AG04449 (cell line): ENCODE measurements around the gene RASGRP3.

Source experiments
- CTCF ChIA-PET: fragments of 350-600 bp; formaldehyde crosslinking; extraction: SDS; loops from one replicate; lab custom pipeline; 2021; ENCODE audit warnings: antibody characterized with exemption; lab: Yijun Ruan, JAX
- POLR2A ChIA-PET: fragments of 400-600, 350-600 bp; formaldehyde crosslinking; extraction: SDS; loops from one replicate; lab custom pipeline; 2020; ENCODE audit warnings: antibody characterized with exemption, inconsistent platforms; lab: Yijun Ruan, JAX
- DNase-seq: peaks from one replicate; pipeline ENCODE4 v3.0.0-alpha.2; 2010; ENCODE audit warnings: low read depth, low spot score
- H3K4me3 ChIP-seq: 2 replicates; pipeline ENCODE4 v1.5.1; 2011; ENCODE audit warnings: low read depth, mild to moderate bottlenecking, control low read depth, low read length
- CTCF ChIP-seq: IDR thresholded peaks from one replicate; pipeline ENCODE4 v1.5.1; 2011; ENCODE audit warnings: mild to moderate bottlenecking, moderate library complexity, low read length, control low read depth, inconsistent platforms; ENCODE audit not compliant: insufficient read depth; ENCODE audit errors: missing control alignments

The RASGRP3 gene

GRCh38 chr2:33477473-33478468, 1.3 kb downstream of the RASGRP3 start:
- no peak for TF ChIP-seq CTCF
- CTCF ChIA-PET = interaction anchor here (0.9 to 2.9 kb wide), 5 partner anchors 9 to 105 kb away, joined by 3 to 32 read pairs (median 26); no protein-coding TSS in a partner anchor
- no peak overlapping the region for H3K4me3 ChIP-seq
- no peak for DNase-seq
- POLR2A ChIA-PET = no interaction called here

GRCh38 chr2:33478968-33479731, 2.7 kb downstream of the RASGRP3 start:
- POLR2A ChIA-PET = no interaction called here
- CTCF ChIA-PET = interaction anchor here (0.8 to 1.5 kb wide), 3 partner anchors 8 to 115 kb away, joined by 3 to 5 read pairs (median 3); no protein-coding TSS in a partner anchor
- no peak for DNase-seq
- no peak for TF ChIP-seq CTCF
- H3K4me3 ChIP-seq = no peak overlapping the region

GRCh38 chr2:33482518-33482917, 6.1 kb downstream of the RASGRP3 start:
- ChIA-PET POLR2A (no interaction called here), CTCF (no interaction called here)
- no peak for TF ChIP-seq CTCF
- DNase-seq = no peak
- H3K4me3 ChIP-seq = no peak overlapping the region

GRCh38 chr2:33484042-33484621, 7.7 kb downstream of the RASGRP3 start:
- ChIA-PET CTCF (interaction anchor here (0.9 to 1.4 kb wide), 2 partner anchors 8 to 100 kb away, joined by 3 to 5 read pairs; no protein-coding TSS in a partner anchor), POLR2A (interaction anchor here (0.6 kb wide), 1 partner anchor 95 kb away, joined by 3 read pairs; no protein-coding TSS in a partner anchor)
- H3K4me3 ChIP-seq = no peak overlapping the region
- no peak for TF ChIP-seq CTCF
- no peak for DNase-seq

- no peak overlapping the region for H3K4me3 ChIP-seq
- ChIA-PET CTCF (interaction anchor here (3.3 kb wide), 1 partner anchor 9 kb away, joined by 26 read pairs; the partner anchor contains the start of gene RASGRP3), POLR2A (no interaction called here)
- TF ChIP-seq CTCF = no peak
- DNase-seq = no peak
These were observed 8.6 kb downstream of the RASGRP3 start for GRCh38 chr2:33485051-33485450.
